MM.1S (cell line): ENCODE measurements around the gene TCF23.
A peak's percentile ranks its signal among the peaks of the same experiment; 100 is the strongest.

Experiments
- CTCF ChIP-seq: fragments of 300-600 bp; sonication (generic); IDR thresholded peaks from 2 replicates; pipeline ENCODE4 v1.5.1; 2016; ENCODE audit warnings: antibody characterized with exemption, low read length, mixed read lengths
- EZH2phosphoT487 ChIP-seq: fragments of 300-600 bp; sonication (generic); IDR thresholded peaks from 2 replicates; pipeline ENCODE4 v1.6.1; 2018; ENCODE audit warnings: antibody characterized with exemption, low read length

GRCh38 chr2:27133905-27134780 lies 14.7 kb upstream of the TCF23 start, which contains the start of gene PREB:
- TF ChIP-seq CTCF (peak; percentile 44), EZH2phosphoT487 (no peak)
